Spleen (tissue), 11 donors: Measurements from ENCODE around the gene KIF21B. TPM values are rescaled to one million over a fixed set of nuclear protein-coding genes. Genes with fewer than 3 reads are reported as not detected.
"Not testable (repeated sequence)": the region's sequence is repeated elsewhere in the genome, so short reads cannot be mapped to it uniquely, and the experiment has no call there.

Experiments used
- DNase-seq: peaks from one replicate; pipeline ENCODE4 v3.0.0-alpha.2; 2020
- H3K27ac ChIP-seq, 8 donors: fragments of 200-600 bp; sonication (generic) in 7 of 8; 1 replicate in 4 of 8; 2 replicates in 4 of 8; pipeline versions ENCODE4 v1.5.0 to v1.8.0; 2016 to 2021; ENCODE audit warnings: inconsistent platforms in 4 of 8, mild to moderate bottlenecking in 4 of 8, moderate library complexity in 1 of 8
- H3K27me3 ChIP-seq, 7 donors: fragments of 200-600 bp; sonication (generic) in 6 of 7; replicated peaks in 1 of 7; 1 replicate in 4 of 7; 2 replicates in 3 of 7; pipeline versions ENCODE4 v1.5.0 to v1.8.0; 2016 to 2021; ENCODE audit warnings: inconsistent platforms in 3 of 7, mild to moderate bottlenecking in 1 of 7
- H3K36me3 ChIP-seq, 6 donors: fragments of 200-600 bp; sonication (generic) in 5 of 6; 1 replicate in 4 of 6; 2 replicates in 2 of 6; pipeline versions ENCODE4 v1.5.0 to v1.8.0; 2016 to 2021; ENCODE audit warnings: inconsistent platforms in 2 of 6
- H3K4me1 ChIP-seq, 6 donors: fragments of 200-600 bp; sonication (generic) in 5 of 6; 1 replicate in 3 of 6; 2 replicates in 3 of 6; pipeline versions ENCODE4 v1.5.0 to v1.8.0; 2016 to 2021; ENCODE audit warnings: inconsistent platforms in 3 of 6
- H3K4me3 ChIP-seq, 8 donors: fragments of 200-600 bp; sonication (generic) in 7 of 8; 1 replicate in 4 of 8; 2 replicates in 4 of 8; pipeline versions ENCODE4 v1.5.0 to v1.8.0; 2016 to 2021; ENCODE audit warnings: inconsistent platforms in 4 of 8, mild to moderate bottlenecking in 4 of 8, moderate library complexity in 2 of 8
- H3K9me3 ChIP-seq, 8 donors: fragments of 200-600 bp; sonication (generic) in 7 of 8; 1 replicate in 4 of 8; 2 replicates in 4 of 8; pipeline versions ENCODE4 v1.5.0 to v1.8.0; 2016 to 2021; ENCODE audit warnings: inconsistent platforms in 4 of 8
- CTCF ChIP-seq, 11 experiments: fragments of 200-600 bp in 7 of 11; fragments of 450-650 bp in 4 of 11; sonication (generic) in 4 of 11; IDR thresholded peaks in 8 of 11; conservative IDR thresholded peaks in 3 of 11; 1 replicate in 7 of 11; 2 replicates in 4 of 11; pipeline versions ENCODE4 v1.4.0 to v1.8.0; 2016 to 2021; ENCODE audit warnings: antibody characterized with exemption in 11 of 11, inconsistent platforms in 4 of 11, mild to moderate bottlenecking in 1 of 11
- POLR2A ChIP-seq, 3 donors: fragments of 450-650 bp; IDR thresholded peaks; one replicate each; pipeline ENCODE4 v1.5.1; 2017; ENCODE audit warnings: antibody characterized with exemption in 3 of 3, mild to moderate bottlenecking in 1 of 3
- POLR2AphosphoS5 ChIP-seq, 3 donors: sonication (generic); formaldehyde crosslinking; IDR thresholded peaks; one replicate each; pipeline ENCODE4 v1.5.1; 2017; ENCODE audit warnings: antibody characterized with exemption in 3 of 3
- WGBS, 5 donors: extraction: QIAGEN DNeasy Blood & Tissue Kit in 3 of 5; methylation state at CpG; one replicate each; pipeline versions ENCODE4 v1.1.5 to v1.1.7; 2013 to 2018; 5-methylcytosine and 5-hydroxymethylcytosine counted together
- intact Hi-C: fragments of 100-400 bp; cut with DNase I; formaldehyde crosslinking; loops from one replicate; pipeline ENCODE4 v1.15.0; 2023; ENCODE audit warnings: low total_unique reads
- polyA plus RNA-seq, 3 donors: library from polyadenylated mRNA; stranded (reverse); fragments of 200-250 nt; gene quantifications; one replicate each; pipeline ENCODE4 v1.2.1, GENCODE V29; 2013
- total RNA-seq, 7 donors: library from RNA; depleted of rRNA in 3 of 7; stranded (reverse); fragments of >200 nt in 3 of 7; fragmentation: NEBNext Ultra II Directional in 4 of 7; extraction: Animal tissue kit (Norgen Biotek cat#: 25700) in 4 of 7; gene quantifications; one replicate each; pipeline versions ENCODE4 v1.1.0 to v1.2.1, GENCODE V29; 2016 to 2021
- donor health status: healthy with polysubstance abuse.
- donor health status: DM: no; HTN: no; CAD: no; lungs with moderate emphysema.
- donor health status: DM: no; HTN: no; CAD: no.
- donor health status: Bipolar disorder and iron deficiency.
- donor health status: healthy.
- donor health status: DM: no; HTN: no; CAD: no.
- donor health status: DM: yes; HTN: yes; CAD: no.

KIF21B gene
- total and polyA plus RNA-seq, 10 donors: 3.0 to 49.0 (median 28.1) TPM

GRCh38 chr1:200967693-200968468 is 55.6 kb downstream of the KIF21B start:
- DNase-seq: no peak
- WGBS, 5 donors: 80 to 90% (median 89%) methylated on average over 9 to 11 of the region's 11 CpGs
- intact Hi-C loops: no loop called here
- Histone ChIP-seq H3K36me3 (peaks cover 0 to 51% (median 18%) of the 10 kb centered on the region in 6 donors), H3K9me3 (no peaks in the 10 kb centered on the region), H3K4me3 (no peak overlapping the region), H3K4me1 (peaks cover 0 to 6% (median 2%) of the 10 kb centered on the region in 6 donors), H3K27me3 (no peaks in the 10 kb centered on the region), H3K27ac (no peak overlapping the region)
- TF ChIP-seq POLR2A (IDR thresholded peaks at IDR 0.05) (no peak), CTCF (IDR thresholded peaks at IDR 0.05 in 8 of 11, conservative IDR thresholded peaks at IDR 0.05 in 3 of 11) (no peak), POLR2AphosphoS5 (IDR thresholded peaks at IDR 0.05) (no peak)

- peaks cover 0 to 41% (median 11%) of the 10 kb centered on the region in 6 donors for H3K36me3 ChIP-seq
- H3K27me3 ChIP-seq: no peaks in the 10 kb centered on the region
- 96 to 98% (median 97%) methylated on average over 2 of the region's 2 CpGs for WGBS, 5 donors
- H3K9me3 ChIP-seq: no peaks in the 10 kb centered on the region
- TF ChIP-seq POLR2A (IDR thresholded peaks at IDR 0.05) (no peak), CTCF (IDR thresholded peaks at IDR 0.05 in 8 of 11, conservative IDR thresholded peaks at IDR 0.05 in 3 of 11) (no peak), POLR2AphosphoS5 (IDR thresholded peaks at IDR 0.05) (no peak)
- H3K27ac ChIP-seq: no peak overlapping the region
- no peak overlapping the region for H3K4me3 ChIP-seq
- H3K4me1 ChIP-seq: peaks cover 0 to 2% (median 0%) of the 10 kb centered on the region in 6 donors
- DNase-seq: peak; percentile 37
- intact Hi-C loops: no loop called here
These were observed 56.6 kb downstream of the KIF21B start for GRCh38 chr1:200966934-200967333.

DNA sequence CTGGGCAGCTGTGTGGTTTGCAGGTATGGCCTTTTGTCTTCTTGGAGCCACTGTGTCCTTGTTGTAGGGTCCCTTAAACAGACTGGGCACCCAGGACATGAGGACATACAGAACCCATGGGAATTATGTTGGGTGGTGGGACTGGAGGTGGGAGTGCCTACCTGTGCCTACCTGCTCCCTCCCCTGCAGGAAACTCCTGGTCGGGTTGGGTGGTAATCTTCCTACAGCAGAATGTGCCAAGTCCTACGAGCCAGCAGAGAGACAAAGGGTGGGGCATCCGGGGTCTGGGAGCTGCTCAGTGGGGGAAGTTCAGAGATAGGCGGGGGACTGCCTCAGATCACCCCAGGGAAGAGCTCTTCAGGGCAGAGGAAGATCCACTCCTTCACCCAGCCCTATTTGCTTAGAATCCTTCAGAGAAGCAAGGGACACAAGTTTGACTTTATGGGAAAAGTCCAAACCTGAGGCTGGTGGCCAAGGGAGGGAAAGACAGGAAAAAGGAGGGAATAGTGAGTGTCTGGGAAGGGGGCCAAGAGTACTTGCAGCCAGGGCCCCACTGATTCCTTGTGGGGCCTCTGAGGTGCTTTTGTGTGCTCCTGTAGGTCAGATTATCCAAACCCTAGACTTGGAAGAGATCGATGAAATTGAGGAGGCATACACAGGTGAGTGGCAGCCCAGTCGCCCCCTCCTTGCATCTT is 58.3 kb downstream of the KIF21B start:
- Histone ChIP-seq H3K27ac (no peak overlapping the region), H3K4me3 (no peak overlapping the region), H3K4me1 (no peaks in the 10 kb centered on the region), H3K36me3 (peaks cover 0 to 25% (median 5%) of the 10 kb centered on the region in 6 donors), H3K27me3 (no peaks in the 10 kb centered on the region), H3K9me3 (no peaks in the 10 kb centered on the region)
- 56 to 73% (median 61%) methylated on average over 6 of the region's 6 CpGs for WGBS, 5 donors
- DNase-seq: peak; percentile 54
- intact Hi-C loops: no loop called here
- TF ChIP-seq POLR2A (IDR thresholded peaks at IDR 0.05) (no peak), CTCF (IDR thresholded peaks at IDR 0.05 in 8 of 11, conservative IDR thresholded peaks at IDR 0.05 in 3 of 11) (no peak), POLR2AphosphoS5 (IDR thresholded peaks at IDR 0.05) (no peak)

GRCh38 chr1:200963888-200964287 is 59.6 kb downstream of the KIF21B start:
- H3K9me3 ChIP-seq, DNase-seq, H3K27ac ChIP-seq, H3K4me3 ChIP-seq, H3K27me3 ChIP-seq, intact Hi-C loops, H3K4me1 ChIP-seq: not testable (repeated sequence)
- WGBS, 5 donors: 85 to 95% (median 89%) methylated on average over 11 of the region's 11 CpGs
- peaks cover 0 to 11% (median 0%) of the 10 kb centered on the region in 6 donors for H3K36me3 ChIP-seq
